Raji (cell line): ENCODE data around the gene ADCY5.

Source experiments
- POLR2A ChIP-seq: IDR thresholded peaks from 2 replicates; pipeline ENCODE4 v1.6.1; 2011; ENCODE audit warnings: low read depth, low read length, control low read depth; ENCODE audit not compliant: insufficient read depth

Gene ADCY5

DNA sequence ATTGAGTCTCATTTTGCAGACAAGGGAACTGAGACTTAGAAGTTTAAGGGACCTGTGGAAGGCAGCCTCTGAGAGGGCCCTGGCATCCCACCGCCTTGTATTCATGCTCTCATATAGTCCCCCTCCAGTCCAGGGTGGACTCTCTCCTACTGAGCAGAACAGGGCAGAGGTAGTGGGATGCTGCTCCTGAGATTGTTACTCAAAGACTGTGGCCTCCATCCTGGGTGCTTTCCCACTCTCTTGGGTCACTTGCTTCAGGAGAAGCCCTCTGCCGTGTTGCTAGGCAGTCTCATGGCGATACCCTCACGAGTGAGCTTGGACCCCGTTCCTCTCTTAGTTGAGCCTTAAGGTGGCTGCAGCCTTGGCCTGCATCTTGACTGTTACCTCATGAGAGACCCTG lies 22.2 kb upstream of the ADCY5 start:
- no peak for TF ChIP-seq POLR2A

DNA sequence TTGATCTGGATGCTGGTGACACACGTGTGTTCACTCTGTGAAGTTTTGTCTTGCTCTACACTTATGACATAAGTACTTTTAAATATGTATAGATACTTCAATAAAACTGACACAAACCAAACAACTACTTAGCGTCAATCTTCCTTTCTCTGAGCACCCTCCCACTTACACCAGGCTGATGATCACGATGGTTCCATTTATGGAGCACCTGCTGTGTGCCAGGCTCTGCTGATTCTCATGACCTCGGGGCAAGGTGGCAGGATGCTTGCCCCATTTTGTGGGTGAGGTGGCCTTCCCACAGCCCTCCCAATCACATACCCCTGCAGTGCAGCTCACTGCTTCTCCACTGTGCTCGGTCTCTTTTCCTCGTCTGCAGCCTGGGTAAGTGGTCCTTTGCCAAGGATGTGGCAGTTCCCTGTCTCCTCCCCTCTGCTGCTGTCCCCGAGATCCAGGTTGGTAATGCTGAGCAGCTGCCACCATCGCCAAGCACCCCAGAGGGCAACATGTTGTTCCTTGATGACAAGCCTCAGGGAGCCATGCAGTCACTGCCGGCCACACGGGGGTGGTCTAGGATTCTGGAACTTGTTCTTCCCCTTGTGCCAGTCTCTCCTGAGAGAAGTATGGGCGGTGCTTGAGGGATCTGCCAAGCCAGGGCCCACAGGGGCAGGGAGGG lies 20.6 kb upstream of the ADCY5 start:
- no peak for TF ChIP-seq POLR2A

GRCh38 chr3:123467046-123467445 lies 18.2 kb upstream of the ADCY5 start:
- no peak for TF ChIP-seq POLR2A

GRCh38 chr3:123464211-123464610 lies 15.3 kb upstream of the ADCY5 start:
- no peak for TF ChIP-seq POLR2A

GRCh38 chr3:123459862-123460261 lies 11.0 kb upstream of the ADCY5 start:
- TF ChIP-seq POLR2A = no peak

DNA sequence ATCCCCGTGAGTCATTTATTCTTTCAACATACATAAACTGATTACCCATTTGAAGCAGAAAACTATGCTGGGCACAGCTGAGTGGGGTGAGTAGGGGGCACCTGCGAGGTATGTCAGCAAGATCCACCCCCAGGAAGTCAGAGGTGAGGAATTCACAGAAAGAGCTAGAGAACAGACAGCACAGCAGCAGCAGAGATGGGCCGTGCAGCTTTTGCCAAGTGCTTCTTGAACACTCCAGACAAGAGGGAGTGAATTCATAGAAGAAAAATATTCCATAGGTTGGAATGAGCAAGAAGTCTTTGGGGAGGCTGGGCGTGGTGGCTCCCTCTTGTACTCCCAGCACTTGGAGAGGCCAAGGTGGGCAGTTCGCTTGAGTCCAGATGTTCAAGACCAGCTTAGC lies 9.4 kb upstream of the ADCY5 start:
- TF ChIP-seq POLR2A = no peak

DNA sequence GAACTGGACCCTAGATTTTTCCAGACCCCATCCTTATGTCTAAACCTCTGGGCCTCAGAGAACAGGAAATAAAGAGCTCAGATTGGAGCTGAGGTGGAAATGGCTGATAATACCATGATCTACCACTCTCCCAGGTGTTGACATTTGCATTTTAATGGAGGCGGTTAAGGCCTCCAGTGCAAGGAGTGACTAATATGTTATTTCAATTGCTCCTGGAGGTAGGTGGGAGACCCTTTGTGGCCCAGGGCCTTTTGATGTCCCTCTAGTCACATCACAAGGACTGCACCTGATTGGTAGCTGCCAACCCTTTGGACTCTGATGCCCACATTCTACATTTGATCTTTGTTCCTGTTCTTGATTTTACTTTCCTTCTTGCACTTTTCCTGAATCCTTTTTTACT lies 9.0 kb upstream of the ADCY5 start:
- no peak for TF ChIP-seq POLR2A

DNA sequence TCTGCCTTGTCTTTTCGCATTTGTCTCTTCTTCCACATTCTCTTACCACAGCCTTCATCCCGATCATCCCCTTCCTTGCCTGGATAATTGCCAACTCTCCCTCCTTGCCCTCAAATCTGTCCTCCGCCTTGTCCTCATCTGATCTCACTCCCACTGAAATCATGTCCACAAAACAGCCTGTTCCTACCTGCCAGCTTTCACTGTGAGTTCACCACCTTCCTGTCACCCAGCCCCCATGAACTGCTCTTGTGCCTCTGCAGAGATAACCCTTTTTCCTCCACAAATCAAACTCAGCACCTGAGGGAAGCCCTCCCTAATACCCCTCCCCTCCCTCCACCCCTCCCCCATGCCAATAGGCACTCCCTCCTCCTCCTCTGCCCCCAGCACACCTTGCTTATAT lies 4.8 kb upstream of the ADCY5 start:
- no peak for TF ChIP-seq POLR2A

GRCh38 chr3:123451186-123451585 lies 2.3 kb upstream of the ADCY5 start:
- no peak for TF ChIP-seq POLR2A

GRCh38 chr3:123449997-123450604 lies 1.2 kb upstream of the ADCY5 start:
- TF ChIP-seq POLR2A = no peak

DNA sequence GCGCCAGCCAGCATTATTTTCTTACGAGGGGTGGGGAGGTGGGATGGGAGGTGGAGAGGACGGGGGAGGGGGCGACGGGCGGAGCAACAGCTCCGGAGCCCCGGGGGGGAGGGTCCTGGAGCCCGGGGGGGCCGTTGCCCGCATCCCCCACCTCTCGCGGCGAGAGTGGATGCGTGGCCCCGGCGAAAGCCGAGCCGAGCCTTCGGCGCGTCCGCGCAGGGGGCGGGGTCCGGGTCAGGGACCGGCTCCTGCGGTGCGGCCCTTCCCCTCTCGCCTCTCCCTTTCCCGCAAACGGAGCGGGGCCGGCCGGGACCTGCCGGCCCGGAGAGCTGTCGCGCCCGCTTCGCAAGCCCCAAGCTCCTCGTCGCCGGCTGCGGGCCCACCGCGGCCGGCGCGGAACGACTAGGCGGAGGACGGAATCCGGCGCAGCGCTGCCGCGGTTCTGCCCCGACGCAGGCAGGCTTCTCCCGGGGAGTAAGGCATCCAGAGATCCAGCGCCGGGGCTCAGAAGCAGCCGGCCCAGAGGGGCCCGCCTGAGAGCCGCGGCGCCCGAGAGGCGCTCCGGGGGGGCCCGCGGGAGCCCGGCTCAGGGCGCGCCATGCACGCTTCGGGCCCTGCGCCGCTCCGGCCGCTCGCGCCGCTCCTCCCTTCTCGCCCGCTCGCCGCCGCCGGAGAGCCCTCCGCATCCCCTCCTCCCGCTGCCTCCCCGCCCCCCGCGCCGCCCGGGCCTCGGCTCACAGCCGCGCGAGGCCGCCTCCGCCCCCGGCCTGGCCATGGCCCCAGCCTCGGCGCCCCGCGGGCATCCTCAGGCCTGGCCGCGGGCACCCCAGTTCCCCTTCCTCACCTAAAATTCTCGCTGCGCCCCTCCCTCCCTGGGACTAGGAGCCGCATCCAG lies 459 bp upstream of the ADCY5 start:
- TF ChIP-seq POLR2A = no peak

GRCh38 chr3:123447749-123448517 lies 957 bp downstream of the ADCY5 start:
- no peak for TF ChIP-seq POLR2A

DNA sequence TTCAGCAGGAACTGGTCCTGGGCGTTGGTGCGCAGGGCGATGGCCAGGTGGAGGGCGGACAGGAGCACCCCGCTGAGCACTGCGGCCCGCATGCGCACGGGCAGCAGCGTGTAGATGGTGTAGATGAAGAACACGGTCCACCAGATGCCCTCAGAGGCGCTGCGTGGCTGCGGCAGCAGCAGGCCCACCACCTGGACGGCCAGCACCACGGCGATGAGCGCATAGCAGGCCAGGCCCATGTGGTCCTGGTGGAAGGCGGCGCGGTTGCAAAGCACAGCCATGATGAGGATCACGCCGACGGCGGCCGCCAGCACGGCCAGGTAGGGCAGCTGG lies 1.5 kb downstream of the ADCY5 start:
- TF ChIP-seq POLR2A = no peak

GRCh38 chr3:123446610-123447109 lies 2.2 kb downstream of the ADCY5 start:
- no peak for TF ChIP-seq POLR2A

DNA sequence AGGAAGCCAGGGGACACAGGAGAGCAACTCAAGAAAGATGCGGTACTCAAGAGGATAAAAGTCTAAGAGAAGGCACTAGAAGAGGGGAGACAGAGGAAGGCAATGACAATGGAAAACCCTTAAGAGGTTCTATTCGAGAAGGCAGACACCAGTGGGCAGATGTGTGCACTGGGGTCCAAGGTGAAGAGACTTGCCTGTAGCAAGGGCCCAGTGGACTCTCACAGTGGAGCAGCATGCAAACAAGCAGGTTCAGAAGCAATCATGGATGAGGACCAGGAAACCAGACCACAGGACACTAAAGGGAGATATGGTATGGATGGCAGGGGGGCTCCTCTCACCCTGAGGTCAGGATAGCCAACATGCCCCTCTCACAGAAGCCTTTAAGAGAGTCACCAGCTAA lies 2.7 kb downstream of the ADCY5 start:
- TF ChIP-seq POLR2A = no peak
